Lung microvascular endothelial cell (primary cell): ENCODE measurements around the gene RNF113B. TPM values are rescaled to one million over a fixed set of nuclear protein-coding genes. Genes with fewer than 3 reads are reported as not detected.

Source experiments
- DNase-seq, 2 donors: peaks; one replicate each; pipeline versions ENCODE4 v3.0.0 to v3.0.0-alpha.2; 2010; ENCODE audit warnings: low read depth in 2 of 2
- total RNA-seq: library from RNA; depleted of rRNA; stranded (reverse); fragments of >200 nt; gene quantifications from 2 replicates; pipeline ENCODE4 v1.2.1, GENCODE V29; 2014

RNF113B gene
- total RNA-seq, 1 donor from 2014 or later = not detected

- DNase-seq = no peak
Observed at GRCh38 chr13:98204546-98204945, 27.5 kb upstream of the RNF113B start.

DNA sequence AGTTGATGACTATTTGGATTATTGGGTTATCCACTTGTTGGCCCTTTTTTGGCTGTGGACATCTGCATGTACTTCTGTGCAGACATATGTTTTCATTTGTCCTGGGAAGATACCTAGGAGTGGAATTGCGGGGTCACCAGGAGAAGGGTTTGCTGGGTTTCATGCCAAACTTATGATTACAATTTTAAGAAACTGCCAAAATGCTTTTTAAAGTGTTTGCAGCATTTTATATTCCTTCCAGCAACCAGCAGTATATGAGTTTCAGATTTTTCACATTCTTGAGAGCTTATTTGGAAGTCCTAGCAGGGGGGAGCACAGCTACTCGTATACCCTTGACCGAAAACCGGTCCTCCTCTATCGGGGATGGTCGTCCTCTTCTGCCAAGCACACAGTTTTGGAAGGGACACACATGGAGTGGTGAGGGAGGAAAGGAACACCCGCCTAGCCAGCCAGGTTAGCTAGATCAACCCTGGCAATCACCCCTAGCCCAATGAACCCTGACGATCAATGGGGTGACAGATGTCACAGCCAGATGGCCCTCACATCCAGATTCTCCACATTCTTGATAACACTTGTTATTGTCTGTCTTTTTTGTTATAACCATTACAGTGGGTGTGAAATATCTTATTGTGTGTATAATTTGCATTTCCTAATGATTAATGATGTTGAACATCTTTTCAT lies 26.7 kb upstream of the RNF113B start:
- no peak for DNase-seq

DNA sequence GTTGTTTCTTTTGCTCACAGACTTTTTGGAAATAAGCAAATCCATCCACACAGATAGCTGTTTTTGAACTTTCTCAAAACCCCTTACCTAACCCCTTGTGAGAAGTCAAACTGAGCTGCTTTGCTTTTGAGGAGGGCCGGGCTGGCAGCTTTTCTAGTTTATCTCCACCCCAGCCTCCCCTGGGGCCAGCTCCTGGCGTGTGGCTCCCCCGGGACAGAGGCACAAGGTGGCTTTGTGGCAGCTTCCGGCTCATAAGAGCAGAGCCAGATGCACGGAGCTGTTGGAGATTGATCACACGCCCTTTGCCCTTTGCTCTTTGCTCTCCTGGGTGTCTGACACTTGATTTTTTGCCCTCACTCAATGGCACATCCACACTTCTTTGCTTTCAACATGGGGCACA lies 24.9 kb upstream of the RNF113B start:
- no peak for DNase-seq

- no peak for DNase-seq
Observed at GRCh38 chr13:98201189-98201588, 24.1 kb upstream of the RNF113B start.

DNA sequence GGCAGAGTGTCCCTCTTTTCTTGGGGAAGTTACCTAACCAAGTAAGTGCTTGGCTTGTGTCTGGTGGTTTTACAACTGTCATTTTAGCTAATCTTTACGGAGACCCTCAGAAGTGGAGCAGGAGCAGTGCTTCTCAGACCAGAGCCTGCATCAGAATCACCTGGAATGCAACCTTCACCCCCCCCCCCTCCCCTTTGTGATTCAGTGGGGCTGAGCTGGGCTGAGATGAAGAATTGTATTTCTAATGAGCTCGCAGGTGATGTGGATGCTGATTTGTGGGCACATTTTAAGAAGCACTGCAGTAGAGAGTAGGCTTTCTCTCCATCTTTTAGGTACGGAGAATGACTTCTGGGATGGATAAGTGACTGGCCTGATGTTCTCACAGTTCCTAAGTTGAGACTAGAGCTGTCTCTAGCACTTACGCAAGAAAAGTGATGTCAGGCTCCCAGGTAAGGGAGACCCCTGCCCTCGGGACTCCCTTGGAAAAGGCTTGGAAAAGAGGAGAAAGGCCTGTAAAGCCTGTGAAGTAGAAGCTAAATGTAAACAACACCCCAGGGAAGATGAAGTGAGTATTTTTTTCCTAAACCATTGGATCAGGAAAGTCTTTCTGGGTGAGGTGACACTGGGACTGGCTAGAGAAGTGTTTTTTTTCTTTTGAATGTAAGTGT lies 23.3 kb upstream of the RNF113B start:
- no peak for DNase-seq

DNA sequence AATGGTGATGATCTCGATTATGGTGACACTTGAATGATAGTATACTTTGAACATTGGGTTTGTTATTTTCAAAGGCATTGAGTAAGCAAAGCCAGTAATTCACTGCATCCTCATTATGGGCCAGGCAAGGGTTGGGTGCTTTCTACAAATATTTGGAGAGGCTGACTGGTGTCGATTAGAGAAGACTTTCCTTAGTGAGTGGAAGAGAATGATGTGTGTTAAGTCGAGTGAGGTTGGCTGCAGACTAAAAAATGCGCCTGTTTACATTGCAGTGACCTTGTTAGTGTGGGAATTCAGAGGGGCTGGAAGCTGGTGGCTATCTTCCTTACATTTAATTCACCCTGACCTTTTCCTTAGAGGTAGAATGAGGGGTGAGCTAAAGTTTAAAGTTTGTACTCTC lies 22.4 kb upstream of the RNF113B start:
- no peak for DNase-seq

GRCh38 chr13:98198683-98199082 lies 21.6 kb upstream of the RNF113B start:
- DNase-seq = no peak

DNA sequence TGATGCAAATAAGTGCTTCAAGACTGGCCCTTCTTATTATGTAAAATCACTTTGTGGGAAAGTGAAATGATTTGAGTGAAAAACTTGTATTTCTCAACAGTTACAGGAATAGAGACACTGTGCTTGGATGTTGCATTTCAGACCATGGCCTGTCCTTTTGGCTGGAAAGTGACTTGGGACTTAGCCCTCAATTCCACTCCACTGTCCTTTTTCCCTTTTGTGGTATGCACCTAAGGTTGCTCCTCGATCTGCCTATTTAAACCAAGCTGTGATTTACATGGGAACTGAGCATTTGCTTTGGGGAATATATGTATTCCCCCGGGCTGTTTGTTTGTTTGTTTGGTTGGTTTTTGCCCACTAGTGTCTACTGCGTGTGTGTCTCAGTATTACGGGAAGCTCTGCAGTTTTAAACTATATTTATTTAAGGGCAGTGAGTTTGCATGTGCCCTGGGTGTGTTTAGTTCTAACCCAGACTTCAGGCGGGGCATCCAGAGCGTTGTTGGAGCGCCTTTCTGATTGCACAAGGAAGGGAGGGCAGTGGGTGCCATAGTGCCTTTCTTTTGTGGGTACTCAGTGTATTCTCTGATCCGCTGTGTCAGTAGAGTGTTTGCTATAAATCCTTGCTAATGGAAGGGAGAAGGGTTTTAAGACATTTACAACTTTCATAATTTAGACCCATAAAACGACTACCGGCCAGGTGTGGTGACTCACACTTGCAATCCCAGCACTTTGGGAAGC lies 18.2 kb upstream of the RNF113B start:
- no peak for DNase-seq

DNA sequence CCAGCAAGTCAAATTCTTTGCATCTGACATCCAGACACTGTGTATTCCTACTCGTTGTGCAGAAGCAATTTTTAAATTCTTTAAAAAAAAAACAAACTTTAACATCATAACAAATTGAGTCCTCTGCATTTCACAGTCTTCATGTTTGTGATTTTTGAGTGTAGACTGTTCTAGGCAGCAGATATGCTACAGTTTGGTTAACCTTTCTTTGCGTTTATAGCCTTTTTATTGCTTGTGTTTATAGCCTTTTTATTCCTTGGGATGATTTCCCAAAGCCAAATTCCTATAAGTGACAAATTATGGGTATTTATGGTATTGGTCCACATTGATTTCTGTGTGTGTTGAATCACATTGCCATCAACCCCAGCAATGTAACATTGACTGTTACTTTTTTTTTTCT lies 14.9 kb upstream of the RNF113B start:
- DNase-seq = no peak

- no peak for DNase-seq
Observed at GRCh38 chr13:98190889-98191444, 13.9 kb upstream of the RNF113B start.

- DNase-seq = peak; percentile 23 to 37
Observed at GRCh38 chr13:98189841-98190505, 12.9 kb upstream of the RNF113B start.

GRCh38 chr13:98188544-98189166 lies 11.6 kb upstream of the RNF113B start:
- DNase-seq = no peak

- no peak for DNase-seq
Observed at GRCh38 chr13:98187965-98188261, 10.8 kb upstream of the RNF113B start.

- no peak for DNase-seq
Observed at GRCh38 chr13:98187155-98187964, 10.3 kb upstream of the RNF113B start.

GRCh38 chr13:98184792-98185191 lies 7.7 kb upstream of the RNF113B start:
- peak; percentile 9 to 84 for DNase-seq

DNA sequence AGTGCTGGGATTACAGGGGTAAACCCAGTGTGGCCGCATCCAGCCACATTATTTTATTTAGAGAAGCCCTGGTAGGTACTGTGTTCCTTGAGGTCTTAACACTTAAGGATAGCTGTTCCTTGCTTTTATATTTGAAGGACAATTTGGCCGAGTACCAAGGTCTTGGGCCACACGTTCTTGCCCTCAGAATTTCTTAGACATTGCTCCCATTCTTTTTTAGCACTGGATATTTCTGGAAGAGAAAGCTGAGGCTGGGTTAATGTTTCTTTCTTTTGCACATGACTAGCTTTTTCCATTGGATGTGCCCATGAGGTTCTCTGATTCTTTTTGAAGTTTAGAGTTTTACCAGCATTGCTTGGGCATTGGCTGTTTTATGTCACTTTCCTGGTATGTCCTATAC lies 5.5 kb upstream of the RNF113B start:
- DNase-seq = no peak

DNA sequence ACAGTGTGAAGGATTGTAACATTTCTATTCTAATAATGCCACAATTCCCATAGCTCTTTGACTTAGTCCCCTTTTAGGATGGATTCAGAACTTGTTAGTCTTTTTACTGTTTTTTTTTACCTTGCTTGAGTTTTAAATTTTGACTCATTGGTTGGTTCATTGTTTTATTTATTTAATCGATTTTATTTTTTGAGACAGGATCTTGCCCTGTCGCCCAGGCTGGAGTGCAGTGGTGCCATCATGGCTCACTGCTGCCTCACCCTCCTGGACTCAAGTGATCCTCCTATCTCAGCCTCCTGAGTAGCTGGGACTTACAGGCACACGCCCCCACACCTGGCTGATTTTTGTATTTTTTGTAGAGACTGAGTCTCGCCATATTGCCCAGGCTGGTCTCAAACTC lies 5.1 kb upstream of the RNF113B start:
- DNase-seq = no peak

DNA sequence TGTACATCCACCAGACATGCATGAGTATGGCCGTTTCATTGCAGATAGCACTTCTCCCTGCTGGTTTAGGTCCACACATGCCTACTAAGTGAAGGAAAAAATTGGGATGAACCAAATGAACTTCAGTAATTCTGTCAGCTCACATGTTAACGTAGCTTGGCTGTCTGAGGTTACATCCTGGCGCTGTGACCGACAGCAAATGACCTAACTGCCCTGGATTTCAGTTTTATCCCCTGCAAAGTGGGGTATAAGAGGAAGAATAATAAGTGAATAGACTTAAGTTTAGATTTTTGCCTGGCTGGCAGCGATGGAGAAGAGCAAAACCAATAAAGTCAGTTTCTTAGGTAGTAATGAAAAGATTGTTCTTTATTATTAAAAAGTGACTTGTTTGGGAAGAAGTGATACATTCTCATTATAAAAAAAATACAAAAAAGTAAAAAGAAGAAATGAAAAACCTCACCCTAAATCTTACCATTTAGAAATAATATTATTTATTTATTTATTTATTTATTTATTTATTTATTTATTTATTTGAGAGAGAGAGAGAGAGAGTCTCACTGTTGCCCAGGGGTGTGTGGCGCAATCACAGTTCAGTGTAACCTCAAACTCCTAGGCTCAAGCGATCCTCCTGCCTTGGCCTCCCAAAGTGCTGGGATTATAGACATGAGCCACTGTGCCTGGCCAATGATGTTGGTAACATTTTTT lies 4.2 kb upstream of the RNF113B start:
- DNase-seq = peak in 1 of 2 donors; percentile 11

DNA sequence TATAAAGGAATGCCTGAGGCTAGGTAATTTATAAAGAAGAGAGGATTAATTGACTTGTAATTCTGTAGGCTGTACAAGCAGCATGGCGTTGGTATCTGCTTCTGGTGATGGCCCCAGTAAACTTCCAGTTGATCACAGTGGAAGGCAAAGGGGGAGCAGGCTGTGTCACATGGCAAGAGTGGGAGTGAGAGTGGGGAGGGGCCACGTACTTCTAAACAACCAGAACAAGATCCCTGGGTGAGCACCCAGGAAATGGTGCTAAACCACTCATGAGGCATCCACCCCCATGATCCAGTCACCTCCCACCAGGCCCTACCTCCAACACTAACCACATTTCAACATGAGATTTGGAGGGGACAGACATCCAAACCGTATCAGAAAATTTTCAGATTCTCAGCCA lies 3.0 kb upstream of the RNF113B start:
- no peak for DNase-seq

DNA sequence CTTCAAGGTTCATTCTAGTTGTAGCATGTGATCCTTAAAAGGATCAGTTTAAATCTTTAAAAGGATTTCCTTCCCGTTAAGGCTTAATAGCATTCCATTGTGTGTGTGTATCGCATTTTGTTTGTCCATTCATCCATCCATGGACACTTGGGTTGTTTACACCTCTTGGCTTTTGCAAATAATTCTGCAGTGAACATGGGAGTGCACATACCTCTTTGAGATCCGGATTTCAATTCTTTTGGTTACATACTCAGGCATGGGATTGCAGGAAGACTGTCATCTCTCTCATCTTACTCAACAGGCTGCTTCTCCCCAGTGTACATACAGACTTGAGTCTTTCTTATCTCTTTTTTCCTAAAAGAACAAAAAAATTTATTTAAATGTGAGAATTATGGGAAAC lies 1.2 kb downstream of the RNF113B start:
- DNase-seq = no peak
